ENCODE data around the gene ZNF524.
A peak's percentile ranks its signal among the peaks of the same experiment; 100 is the strongest.

Gene ZNF524

DNA sequence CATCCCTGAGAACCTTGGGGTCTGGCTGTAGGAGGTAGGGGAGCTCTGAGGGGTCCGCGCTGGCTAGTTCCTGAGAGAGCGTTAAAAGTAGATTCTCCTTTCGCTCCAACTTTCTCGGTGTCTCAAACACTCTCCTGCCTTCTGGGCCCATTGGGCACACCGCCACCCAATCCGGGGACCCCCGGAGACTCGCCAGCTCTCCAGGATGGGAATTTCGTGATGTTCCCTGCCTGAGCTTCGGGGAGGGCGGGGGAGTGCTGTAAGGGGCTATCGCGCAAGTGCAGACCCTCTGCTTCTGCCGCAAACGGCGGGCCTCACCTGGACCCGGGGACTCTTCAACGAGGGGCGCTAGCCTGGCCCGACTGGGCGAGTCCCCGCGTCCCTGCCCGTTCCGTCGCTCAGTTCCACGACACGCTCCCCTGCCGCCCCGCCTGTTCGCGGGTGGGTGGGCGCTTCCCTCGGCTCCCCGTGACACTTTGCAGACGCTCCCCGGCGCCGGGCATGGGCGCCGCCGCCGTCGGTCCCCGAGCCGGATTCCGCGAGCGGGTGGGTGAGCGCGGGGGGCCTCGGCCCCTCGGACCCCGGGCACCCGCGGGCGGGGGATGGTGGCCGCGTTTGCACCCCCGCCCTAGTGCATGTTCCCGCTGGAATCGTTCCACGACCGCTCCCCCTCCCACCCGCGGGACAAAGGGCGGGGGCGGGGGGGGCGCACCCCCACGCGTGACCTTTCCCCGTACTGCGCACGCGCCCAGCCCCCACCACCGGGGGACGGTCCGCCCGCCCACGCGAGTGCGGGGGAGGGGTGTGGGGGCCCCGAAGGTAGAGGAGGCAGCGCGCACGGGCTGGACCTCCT lies 47.9 kb downstream of the ZNF524 start, which contains the start of gene CCDC106:
TSS of gene CCDC106 (plus strand) at position 481 of the 853 bp plus-strand sequence. CDS start 835 bp downstream, outside the sequence.
- TF ChIP-seq CTCF (IDR thresholded peaks at IDR 0.05; ENCODE audit: extremely low read depth, insufficient read depth, missing control alignments): no peak
- peak; percentile 71 for DNase-seq (ENCODE audit: low spot score)
- in situ Hi-C loops (cut with MboI; ENCODE audit: low pct_unique_long_range_greater_than_20kb, low sequenced_read_pairs, unreplicated experiment): no loop called here

DNA sequence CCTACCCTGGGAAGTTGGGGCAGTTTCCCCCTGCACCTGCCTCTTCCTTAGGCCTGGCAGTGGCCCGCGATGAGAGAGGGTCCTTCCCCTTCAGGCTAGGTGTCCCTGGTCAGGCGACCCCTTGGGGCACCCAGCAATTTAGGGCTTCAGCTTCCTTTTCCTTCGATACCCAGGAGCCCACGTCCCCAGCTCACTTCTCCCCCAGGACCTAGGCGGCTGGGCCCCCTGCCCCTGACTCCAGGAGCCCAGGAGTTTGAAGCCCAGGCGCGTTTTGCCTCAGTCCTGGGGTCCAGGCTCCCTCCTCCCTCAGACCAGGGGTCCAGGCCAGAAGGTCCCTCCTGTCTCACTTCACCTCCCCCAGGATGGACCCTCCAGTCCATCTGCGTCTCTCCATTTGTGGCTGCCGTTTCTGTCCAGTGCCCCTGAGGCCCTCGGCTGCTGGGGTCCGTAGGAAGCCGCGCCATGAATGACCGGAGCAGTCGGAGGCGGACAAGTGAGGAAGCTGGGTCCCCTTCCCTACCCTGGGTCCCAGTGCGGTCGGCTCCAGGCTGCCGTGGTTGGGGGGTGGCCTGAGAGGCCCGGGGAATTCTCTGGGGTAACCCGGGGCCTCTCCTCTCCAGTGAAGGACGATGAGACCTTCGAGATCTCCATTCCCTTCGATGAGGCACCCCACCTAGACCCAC lies 48.6 kb downstream of the ZNF524 start:
- no peak for DNase-seq (ENCODE audit: low spot score)
- in situ Hi-C loops (cut with MboI; ENCODE audit: low pct_unique_long_range_greater_than_20kb, low sequenced_read_pairs, unreplicated experiment): no loop called here
- TF ChIP-seq CTCF (IDR thresholded peaks at IDR 0.05; ENCODE audit: extremely low read depth, insufficient read depth, missing control alignments): no peak

DNA sequence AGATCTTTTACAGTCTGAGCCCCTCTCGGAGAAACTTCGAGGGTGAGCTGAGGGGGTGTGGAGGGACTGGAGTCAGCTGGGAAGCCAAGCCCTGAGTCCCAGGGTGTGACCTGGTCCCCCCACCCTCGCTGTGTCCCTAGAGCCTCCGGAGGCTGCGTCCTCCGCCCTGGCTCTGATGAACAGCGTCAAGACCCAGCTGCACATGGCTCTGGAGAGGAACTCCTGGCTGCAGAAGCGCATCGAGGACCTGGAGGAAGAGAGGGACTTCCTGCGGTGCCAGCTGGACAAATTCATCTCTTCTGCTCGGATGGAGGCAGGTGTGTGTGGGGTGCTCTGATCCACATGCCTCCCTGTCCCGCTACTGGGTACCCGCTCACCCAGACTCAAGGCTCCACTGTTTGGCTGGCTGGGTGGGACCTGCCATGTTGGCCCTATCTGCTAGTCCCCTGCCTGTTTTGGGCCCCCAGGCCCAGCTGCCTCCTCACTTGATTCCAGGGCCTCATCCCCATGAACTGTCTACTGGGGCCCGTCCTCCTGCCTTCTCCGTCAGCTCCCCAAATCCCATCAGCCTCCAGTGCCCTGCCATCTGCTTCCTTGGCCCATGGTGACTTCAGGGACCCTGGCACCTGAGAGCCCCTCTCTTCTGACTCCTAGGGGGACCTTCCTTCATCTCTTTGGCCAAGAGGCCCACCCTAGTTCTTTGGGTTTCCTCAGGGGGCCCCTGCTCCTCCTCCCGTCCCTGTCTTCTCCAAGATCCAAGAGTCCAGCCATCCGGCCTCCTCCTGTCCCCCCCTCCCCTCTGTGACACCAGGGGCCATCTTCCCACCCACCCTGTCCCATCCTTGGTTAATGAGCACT lies 49.4 kb downstream of the ZNF524 start:
- DNase-seq (ENCODE audit: low spot score): no peak
- in situ Hi-C loops (cut with MboI; ENCODE audit: low pct_unique_long_range_greater_than_20kb, low sequenced_read_pairs, unreplicated experiment): no loop called here

DNA sequence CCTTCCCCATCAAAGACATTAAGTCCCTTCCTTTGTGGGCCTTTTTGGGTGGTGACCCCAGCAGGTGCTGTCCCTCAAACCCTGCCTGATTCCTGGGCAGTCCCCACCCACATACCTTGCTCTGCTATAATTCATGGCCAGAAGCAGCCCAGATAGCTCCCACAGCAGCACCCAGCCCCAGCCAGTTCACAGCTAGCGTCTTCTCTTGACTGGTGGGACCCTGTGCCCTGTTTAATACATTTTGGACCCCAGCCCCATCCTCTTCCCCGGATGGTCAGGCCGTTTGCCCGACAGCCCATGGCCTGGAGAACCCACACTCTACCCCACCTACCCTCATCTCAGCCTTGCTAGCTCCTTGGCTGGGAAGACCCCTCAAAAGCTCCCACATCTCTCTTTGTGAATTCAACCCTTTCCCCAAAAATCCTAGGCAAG lies 50.1 kb downstream of the ZNF524 start:
- no peak for DNase-seq (ENCODE audit: low spot score)
- in situ Hi-C loops (cut with MboI; ENCODE audit: low pct_unique_long_range_greater_than_20kb, low sequenced_read_pairs, unreplicated experiment): no loop called here
- no peak for TF ChIP-seq CTCF (IDR thresholded peaks at IDR 0.05; ENCODE audit: extremely low read depth, insufficient read depth, missing control alignments)

More for the DNA sequence above, 49.4 kb downstream of the ZNF524 start:
- TF ChIP-seq CTCF (IDR thresholded peaks at IDR 0.05; ENCODE audit: extremely low read depth, insufficient read depth, missing control alignments): no peak

DNA sequence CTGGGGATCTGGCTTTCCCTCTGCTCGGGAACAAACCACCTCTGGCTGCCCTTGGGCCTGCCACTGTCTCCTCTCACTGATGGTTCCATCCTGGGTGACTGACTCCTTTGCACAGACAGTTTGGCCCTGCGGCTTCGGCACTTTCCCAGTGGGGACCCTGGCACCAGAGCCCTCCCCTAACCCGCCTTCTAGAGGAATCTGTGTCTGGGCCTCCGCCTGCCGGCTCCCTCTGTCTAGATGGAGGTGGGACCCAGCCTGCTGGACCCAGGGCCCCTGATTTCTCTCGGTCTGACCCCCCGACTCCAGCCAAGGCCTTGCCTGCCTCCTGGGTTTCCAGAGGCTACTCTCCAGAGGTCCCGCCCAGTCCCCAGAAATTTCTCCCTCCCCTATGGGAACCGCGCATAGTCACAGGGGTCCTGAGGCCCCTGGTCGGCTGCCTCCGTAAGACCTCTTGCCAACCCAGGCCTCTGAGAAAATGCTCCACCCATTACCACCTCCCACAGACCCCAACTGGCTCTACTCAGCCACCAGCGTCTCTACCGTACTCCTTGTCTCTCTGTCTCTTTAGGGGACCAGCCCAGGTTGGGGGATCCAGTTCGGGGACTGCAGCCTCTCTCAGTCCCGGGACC lies 50.6 kb downstream of the ZNF524 start:
- no peak for TF ChIP-seq CTCF (IDR thresholded peaks at IDR 0.05; ENCODE audit: extremely low read depth, insufficient read depth, missing control alignments)
- in situ Hi-C loops (cut with MboI; ENCODE audit: low pct_unique_long_range_greater_than_20kb, low sequenced_read_pairs, unreplicated experiment): no loop called here
- no peak for DNase-seq (ENCODE audit: low spot score)

DNA sequence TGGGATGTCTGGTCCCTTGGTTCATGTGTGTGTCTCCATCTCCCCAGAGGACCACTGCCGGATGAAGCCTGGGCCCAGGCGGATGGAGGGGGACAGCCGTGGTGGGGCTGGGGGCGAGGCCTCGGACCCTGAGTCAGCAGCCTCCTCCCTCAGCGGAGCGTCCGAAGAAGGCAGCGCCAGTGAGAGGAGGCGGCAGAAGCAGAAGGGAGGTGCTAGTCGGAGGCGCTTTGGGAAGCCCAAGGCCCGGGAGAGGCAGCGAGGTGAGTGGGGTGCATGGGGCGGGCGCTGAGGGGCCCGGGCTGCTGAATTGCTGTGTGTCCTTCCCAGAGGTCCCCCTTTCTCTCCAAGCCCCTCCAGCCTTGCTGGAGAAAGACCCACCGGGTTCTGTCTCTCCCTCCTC lies 51.1 kb downstream of the ZNF524 start:
- no peak for TF ChIP-seq CTCF (IDR thresholded peaks at IDR 0.05; ENCODE audit: extremely low read depth, insufficient read depth, missing control alignments)
- in situ Hi-C loops (cut with MboI; ENCODE audit: low pct_unique_long_range_greater_than_20kb, low sequenced_read_pairs, unreplicated experiment): no loop called here
- DNase-seq (ENCODE audit: low spot score): no peak

All from GM13977 (cell line).